Measurements from ENCODE around the gene NOP56. TPM values are rescaled to one million over a fixed set of nuclear protein-coding genes. Genes with fewer than 3 reads are reported as not detected.
"Not testable (repeated sequence)": the region's sequence is repeated elsewhere in the genome, so short reads cannot be mapped to it uniquely, and the experiment has no call there.

NOP56 gene
- polyA plus RNA-seq, 4 donors: 47.2 to 162 (median 98.7) TPM

GRCh38 chr20:2692036-2692885 is 39.8 kb downstream of the NOP56 start, which contains the start of gene EBF4:
TSS of gene EBF4 (plus strand) at chr20:2692780. CDS start at chr20:2693646, 866 bp downstream.
- peak within 1 kb of the TSS; percentile 28 to 62 (median 30) for H3K4me3 ChIP-seq (ENCODE audit: low read depth in 1 of 3, low read length in 3 of 3)
- peak within 1 kb of the TSS in 1 of 3 donors; percentile 69 for H3K27ac ChIP-seq (ENCODE audit: low read depth in 1 of 3, low read length in 2 of 3)
- peaks cover 11 to 74% (median 14%) of the 10 kb centered on the region in 3 donors for H3K27me3 ChIP-seq (ENCODE audit: control insufficient read depth in 3 of 3, insufficient read depth in 3 of 3, low read length in 3 of 3)
- H3K9me3 ChIP-seq (ENCODE audit: control insufficient read depth in 2 of 2, insufficient read depth in 1 of 2, low read depth in 1 of 2, low read length in 1 of 2): no peaks in the 10 kb centered on the region
- FAIRE-seq (no peak), DNase-seq (peak; percentile 10 to 55)
- H3K4me1 ChIP-seq (ENCODE audit: control insufficient read depth in 3 of 3, insufficient read depth in 2 of 3, low read depth in 1 of 3, low read length in 2 of 3): no peaks in the 10 kb centered on the region
- H3K36me3 ChIP-seq (ENCODE audit: control insufficient read depth in 3 of 3, insufficient read depth in 2 of 3, low read depth in 1 of 3, low read length in 3 of 3): no peaks in the 10 kb centered on the region
- WGBS, 3 donors: 3 to 5% (median 5%) methylated on average over 28 to 106 of the region's 106 CpGs

GRCh38 chr20:2692886-2693285 is 40.5 kb downstream of the NOP56 start:
- no peak overlapping the region for H3K27ac ChIP-seq (ENCODE audit: low read depth in 1 of 3, low read length in 2 of 3)
- peak overlapping the region in 2 of 3 donors; percentile 28 to 62 for H3K4me3 ChIP-seq (ENCODE audit: low read depth in 1 of 3, low read length in 3 of 3)
- H3K4me1 ChIP-seq (ENCODE audit: control insufficient read depth in 3 of 3, insufficient read depth in 2 of 3, low read depth in 1 of 3, low read length in 2 of 3): no peaks in the 10 kb centered on the region
- no peaks in the 10 kb centered on the region for H3K9me3 ChIP-seq (ENCODE audit: control insufficient read depth in 2 of 2, insufficient read depth in 1 of 2, low read depth in 1 of 2, low read length in 1 of 2)
- no peaks in the 10 kb centered on the region for H3K36me3 ChIP-seq (ENCODE audit: control insufficient read depth in 3 of 3, insufficient read depth in 2 of 3, low read depth in 1 of 3, low read length in 3 of 3)
- DNase-seq (peak in 1 of 2 donors; percentile 35), FAIRE-seq (no peak)
- peaks cover 11 to 70% (median 14%) of the 10 kb centered on the region in 3 donors for H3K27me3 ChIP-seq (ENCODE audit: control insufficient read depth in 3 of 3, insufficient read depth in 3 of 3, low read length in 3 of 3)
- 0 to 2% (median 1%) methylated on average over 12 to 64 of the region's 64 CpGs for WGBS, 3 donors

GRCh38 chr20:2693286-2694007 is 41.0 kb downstream of the NOP56 start:
- no peaks in the 10 kb centered on the region for H3K9me3 ChIP-seq (ENCODE audit: control insufficient read depth in 2 of 2, insufficient read depth in 1 of 2, low read depth in 1 of 2, low read length in 1 of 2)
- H3K27ac ChIP-seq (ENCODE audit: low read depth in 1 of 3, low read length in 2 of 3): no peak overlapping the region
- DNase-seq: peak in 1 of 2 donors; percentile 56
- no peak for FAIRE-seq
- WGBS, 3 donors: 2 to 7% (median 4%) methylated on average over 31 to 89 of the region's 89 CpGs
- H3K36me3 ChIP-seq (ENCODE audit: control insufficient read depth in 3 of 3, insufficient read depth in 2 of 3, low read depth in 1 of 3, low read length in 3 of 3): no peaks in the 10 kb centered on the region
- H3K4me1 ChIP-seq (ENCODE audit: control insufficient read depth in 3 of 3, insufficient read depth in 2 of 3, low read depth in 1 of 3, low read length in 2 of 3): no peaks in the 10 kb centered on the region
- peak overlapping the region in 2 of 3 donors; percentile 16 to 62 for H3K4me3 ChIP-seq (ENCODE audit: low read depth in 1 of 3, low read length in 3 of 3)
- H3K27me3 ChIP-seq (ENCODE audit: control insufficient read depth in 3 of 3, insufficient read depth in 3 of 3, low read length in 3 of 3): peaks cover 11 to 65% (median 14%) of the 10 kb centered on the region in 3 donors

- no peaks in the 10 kb centered on the region for H3K36me3 ChIP-seq (ENCODE audit: control insufficient read depth in 3 of 3, insufficient read depth in 2 of 3, low read depth in 1 of 3, low read length in 3 of 3)
- H3K4me1 ChIP-seq (ENCODE audit: control insufficient read depth in 3 of 3, insufficient read depth in 2 of 3, low read depth in 1 of 3, low read length in 2 of 3): no peaks in the 10 kb centered on the region
- no peak for FAIRE-seq
- H3K9me3 ChIP-seq (ENCODE audit: control insufficient read depth in 2 of 2, insufficient read depth in 1 of 2, low read depth in 1 of 2, low read length in 1 of 2): no peaks in the 10 kb centered on the region
- 20 to 21% (median 20%) methylated on average over 22 to 23 of the region's 23 CpGs for WGBS, 3 donors
- H3K27me3 ChIP-seq (ENCODE audit: control insufficient read depth in 3 of 3, insufficient read depth in 3 of 3, low read length in 3 of 3): peaks cover 11 to 61% (median 14%) of the 10 kb centered on the region in 3 donors
- H3K27ac ChIP-seq (ENCODE audit: low read depth in 1 of 3, low read length in 2 of 3): no peak overlapping the region
- peak overlapping the region in 1 of 3 donors; percentile 62 for H3K4me3 ChIP-seq (ENCODE audit: low read depth in 1 of 3, low read length in 3 of 3)
- DNase-seq: no peak
Measured at GRCh38 chr20:2694008-2694471, 41.6 kb downstream of the NOP56 start.

- H3K9me3 ChIP-seq (ENCODE audit: control insufficient read depth in 2 of 2, insufficient read depth in 1 of 2, low read depth in 1 of 2, low read length in 1 of 2): no peaks in the 10 kb centered on the region
- FAIRE-seq (no peak), DNase-seq (no peak)
- H3K4me1 ChIP-seq (ENCODE audit: control insufficient read depth in 3 of 3, insufficient read depth in 2 of 3, low read depth in 1 of 3, low read length in 2 of 3): no peaks in the 10 kb centered on the region
- H3K36me3 ChIP-seq (ENCODE audit: control insufficient read depth in 3 of 3, insufficient read depth in 2 of 3, low read depth in 1 of 3, low read length in 3 of 3): no peaks in the 10 kb centered on the region
- 60 to 71% (median 65%) methylated on average over 13 of the region's 13 CpGs for WGBS, 3 donors
- no peak overlapping the region for H3K27ac ChIP-seq (ENCODE audit: low read depth in 1 of 3, low read length in 2 of 3)
- H3K4me3 ChIP-seq (ENCODE audit: low read depth in 1 of 3, low read length in 3 of 3): no peak overlapping the region
- H3K27me3 ChIP-seq (ENCODE audit: control insufficient read depth in 3 of 3, insufficient read depth in 3 of 3, low read length in 3 of 3): peaks cover 11 to 61% (median 14%) of the 10 kb centered on the region in 3 donors
Measured at GRCh38 chr20:2694519-2694918, 42.1 kb downstream of the NOP56 start.

- DNase-seq (no peak), FAIRE-seq (no peak)
- Histone ChIP-seq H3K4me3 (ENCODE audit: low read depth in 1 of 3, low read length in 3 of 3) (no peak overlapping the region), H3K27me3 (ENCODE audit: control insufficient read depth in 3 of 3, insufficient read depth in 3 of 3, low read length in 3 of 3) (peaks cover 11 to 58% (median 16%) of the 10 kb centered on the region in 3 donors), H3K27ac (ENCODE audit: low read depth in 1 of 3, low read length in 2 of 3) (no peak overlapping the region), H3K36me3 (ENCODE audit: control insufficient read depth in 3 of 3, insufficient read depth in 2 of 3, low read depth in 1 of 3, low read length in 3 of 3) (no peaks in the 10 kb centered on the region), H3K4me1 (ENCODE audit: control insufficient read depth in 3 of 3, insufficient read depth in 2 of 3, low read depth in 1 of 3, low read length in 2 of 3) (no peaks in the 10 kb centered on the region), H3K9me3 (ENCODE audit: control insufficient read depth in 2 of 2, insufficient read depth in 1 of 2, low read depth in 1 of 2, low read length in 1 of 2) (no peaks in the 10 kb centered on the region)
- WGBS, 3 donors: 80 to 82% (median 80%) methylated on average over 13 of the region's 13 CpGs
Measured at GRCh38 chr20:2695206-2695983, 43.0 kb downstream of the NOP56 start.

GRCh38 chr20:2695984-2696525 is 43.6 kb downstream of the NOP56 start:
- not testable (repeated sequence) for H3K36me3 ChIP-seq (ENCODE audit: control insufficient read depth in 3 of 3, insufficient read depth in 2 of 3, low read depth in 1 of 3, low read length in 3 of 3); DNase-seq; H3K9me3 ChIP-seq (ENCODE audit: control insufficient read depth in 2 of 2, insufficient read depth in 1 of 2, low read depth in 1 of 2, low read length in 1 of 2); H3K27ac ChIP-seq (ENCODE audit: low read depth in 1 of 3, low read length in 2 of 3); FAIRE-seq; H3K4me3 ChIP-seq (ENCODE audit: low read depth in 1 of 3, low read length in 3 of 3); H3K4me1 ChIP-seq (ENCODE audit: control insufficient read depth in 3 of 3, insufficient read depth in 2 of 3, low read depth in 1 of 3, low read length in 2 of 3)
- H3K27me3 ChIP-seq (ENCODE audit: control insufficient read depth in 3 of 3, insufficient read depth in 3 of 3, low read length in 3 of 3): peaks cover 10 to 59% (median 14%) of the 10 kb centered on the region in 3 donors
- 89 to 93% (median 92%) methylated on average over 12 of the region's 12 CpGs for whole genome bisulfite sequencing, 3 donors

Measured in small intestine (tissue), 7 donors.